SK-N-SH (cell line): ENCODE results near the gene CHRNG. TPM values are rescaled to one million over a fixed set of nuclear protein-coding genes. Genes with fewer than 3 reads are reported as not detected.
A peak's percentile ranks its signal among the peaks of the same experiment; 100 is the strongest.

Experiments
- CTCF ChIA-PET: fragments of 300-600, 350-600 bp; formaldehyde crosslinking; extraction: SDS; loops from one replicate; lab custom pipeline; 2021; lab: Yijun Ruan, JAX
- POLR2A ChIA-PET: fragments of 350-600 bp; sonication (Branson Sonifier 250); formaldehyde crosslinking; extraction: SDS; loops from one replicate; lab custom pipeline; 2020; ENCODE audit warnings: antibody characterized with exemption, inconsistent platforms; lab: Yijun Ruan, JAX
- DNase-seq: peaks from one replicate; pipeline ENCODE4 v3.0.0; 2012
- H2AFZ ChIP-seq: fragments of 200-600 bp; sonication (generic); 2 replicates; pipeline ENCODE4 v1.8.1; 2016; ENCODE audit warnings: antibody characterized with exemption, mild to moderate bottlenecking, low read depth
- H3F3A ChIP-seq: fragments of 200-600 bp; sonication (generic); replicated peaks from 2 replicates; pipeline ENCODE3; 2016; ENCODE audit warnings: antibody characterized with exemption, mild to moderate bottlenecking; ENCODE audit not compliant: insufficient read depth
- H3K27ac ChIP-seq, 2 experiments: fragments of 200-500 bp in 1 of 2; fragments of 200-600 bp in 1 of 2; sonication (Bioruptor generic) in 1 of 2; sonication (generic), shearing (Covaris generic) in 1 of 2; 2 replicates each; pipeline versions ENCODE4 v1.5.1 to v1.6.1; 2014 to 2016; ENCODE audit warnings: low read depth in 2 of 2, inconsistent platforms in 1 of 2, low read length in 1 of 2, mild to moderate bottlenecking in 1 of 2, mixed read lengths in 1 of 2
- H3K27me3 ChIP-seq: fragments of 200-600 bp; sonication (generic), shearing (Covaris generic); 2 replicates; pipeline ENCODE4 v1.6.1; 2016; ENCODE audit warnings: mixed run types; ENCODE audit not compliant: insufficient read depth
- H3K36me3 ChIP-seq, 2 experiments: fragments of 200-500 bp in 1 of 2; fragments of 200-600 bp in 1 of 2; sonication (Bioruptor generic) in 1 of 2; sonication (generic) in 1 of 2; replicated peaks in 1 of 2; 2 replicates each; pipeline versions ENCODE3 to v1.5.1; 2014 to 2016; ENCODE audit warnings: low read length in 1 of 2, mild to moderate bottlenecking in 1 of 2; ENCODE audit not compliant: insufficient read depth in 2 of 2, control insufficient read depth in 1 of 2
- H3K4me1 ChIP-seq, 2 experiments: fragments of 200-500 bp in 1 of 2; fragments of 200-600 bp in 1 of 2; sonication (Bioruptor generic) in 1 of 2; sonication (generic), shearing (Covaris generic) in 1 of 2; 2 replicates each; pipeline versions ENCODE4 v1.5.1 to v1.6.1; 2014 to 2016; ENCODE audit warnings: low read depth in 1 of 2, low read length in 1 of 2, mixed run types in 1 of 2; ENCODE audit not compliant: insufficient read depth in 2 of 2, control insufficient read depth in 1 of 2
- H3K4me2 ChIP-seq: fragments of 200-600 bp; sonication (generic), shearing (Covaris generic); 2 replicates; pipeline ENCODE4 v1.6.1; 2017; ENCODE audit warnings: mixed run types
- H3K4me3 ChIP-seq, 2 experiments: fragments of 200-500 bp in 1 of 2; fragments of 200-600 bp in 1 of 2; sonication (Bioruptor generic) in 1 of 2; sonication (generic), shearing (Covaris generic) in 1 of 2; 2 replicates each; pipeline versions ENCODE4 v1.5.1 to v1.8.1; 2014 to 2016; ENCODE audit warnings: low read depth in 2 of 2, inconsistent platforms in 1 of 2, low read length in 1 of 2, mild to moderate bottlenecking in 1 of 2, mixed read lengths in 1 of 2, moderate library complexity in 1 of 2
- H3K79me2 ChIP-seq: fragments of 200-600 bp; sonication (generic); 2 replicates; pipeline ENCODE4 v1.8.1; 2017; ENCODE audit warnings: mild to moderate bottlenecking; ENCODE audit not compliant: insufficient read depth
- H3K9ac ChIP-seq: fragments of 200-600 bp; sonication (generic); 2 replicates; pipeline ENCODE4 v1.6.1; 2017; ENCODE audit warnings: mixed run types
- H3K9me2 ChIP-seq: fragments of 200-600 bp; sonication (generic); 2 replicates; pipeline ENCODE4 v1.6.1; 2017; ENCODE audit warnings: mixed run types
- H3K9me3 ChIP-seq: fragments of 200-600 bp; sonication (generic); 2 replicates; pipeline ENCODE4 v1.6.1; 2017; ENCODE audit warnings: mixed run types, mild to moderate bottlenecking, moderate library complexity
- H4K20me1 ChIP-seq: fragments of 200-600 bp; sonication (generic); 2 replicates; pipeline ENCODE4 v1.6.1; 2017; ENCODE audit warnings: mild to moderate bottlenecking, mixed run types; ENCODE audit not compliant: insufficient read depth
- EP300 ChIP-seq, 2 experiments: IDR thresholded peaks; 2 replicates each; pipeline versions ENCODE4 v1.4.0 to v1.6.1; 2012; ENCODE audit warnings: borderline replicate concordance in 1 of 2, low read depth in 1 of 2, low read length in 1 of 2
- EZH2phosphoT487 ChIP-seq: fragments of 200-600 bp; sonication (generic); IDR thresholded peaks from 2 replicates; pipeline ENCODE4 v1.6.1; 2017; ENCODE audit warnings: low read depth, mixed run types, mild to moderate bottlenecking, antibody characterized with exemption, moderate library complexity, borderline replicate concordance
- JUND ChIP-seq: IDR thresholded peaks from 2 replicates; pipeline ENCODE4 v1.4.0; 2012
- NFIC ChIP-seq: IDR thresholded peaks from 2 replicates; pipeline ENCODE4 v1.4.0; 2012; ENCODE audit warnings: borderline replicate concordance
- POLR2AphosphoS5 ChIP-seq: IDR thresholded peaks from 2 replicates; pipeline ENCODE4 v1.6.1; 2012; ENCODE audit warnings: low read depth, low read length
- RXRA ChIP-seq: IDR thresholded peaks from 2 replicates; pipeline ENCODE4 v1.4.0; 2012; ENCODE audit warnings: low read depth, mild to moderate bottlenecking, borderline replicate concordance
- USF2 ChIP-seq: fragments of 150-350 bp; IDR thresholded peaks from 2 replicates; pipeline ENCODE4 v1.6.1; 2017; ENCODE audit warnings: antibody characterized with exemption, low read length, low read depth, borderline replicate concordance
- YY1 ChIP-seq: IDR thresholded peaks from 2 replicates; pipeline ENCODE4 v1.4.0; 2012; ENCODE audit warnings: low read depth, mild to moderate bottlenecking
- WGBS: methylation state at CpG from one replicate; pipeline ENCODE4 v1.1.6; 2017; ENCODE audit warnings: low lambda C conversion rate; 5-methylcytosine and 5-hydroxymethylcytosine counted together
- polyA plus RNA-seq, 3 experiments: library from polyadenylated mRNA; depleted of rRNA; stranded (reverse); fragments of >200 nt; gene quantifications; 2 replicates each; pipeline ENCODE4 v1.2.3, GENCODE V29; 2012

The CHRNG gene
- polyA plus RNA-seq (2012; rRNA removed), result not detected in 2 replicates
- not detected in 2 replicates for polyA plus RNA-seq (2012; cell fraction: cytosol; rRNA removed)
- not detected in 2 replicates for polyA plus RNA-seq (2012; cell fraction: nucleus; rRNA removed)

- H3K9ac ChIP-seq, result no peak within 1 kb of the TSS
- DNase-seq, result no peak
- H3K4me2 ChIP-seq, result no peak within 1 kb of the TSS
- H3K27ac ChIP-seq, result no peak within 1 kb of the TSS
- ChIA-PET CTCF (interaction anchor here (0.7 to 1.9 kb wide), 3 partner anchors 17 to 613 kb away, joined by 3 to 6 read pairs (median 3); partner anchors contain the start of gene NPPC), POLR2A (interaction anchor here (0.9 to 1.5 kb wide), 2 partner anchors 8 to 11 kb away, joined by 3 to 5 read pairs; partner anchors contain the start of genes EIF4E2 and TIGD1)
- no peaks in the 10 kb centered on the region for H3K9me2 ChIP-seq
- H3K9me3 ChIP-seq, result no peaks in the 10 kb centered on the region
- H3K36me3 ChIP-seq, result no peaks in the 10 kb centered on the region
- no peak within 1 kb of the TSS for H3K4me3 ChIP-seq
- no peaks in the 10 kb centered on the region for H3K27me3 ChIP-seq
- H3K4me1 ChIP-seq, result no peaks in the 10 kb centered on the region; a peak in 1 of 4 replicates
- no peaks in the 10 kb centered on the region for H3F3A ChIP-seq
- H3K79me2 ChIP-seq, result peaks cover under 1% of the 10 kb centered on the region; the same call in 1 of the 2 replicates
- no peak within 1 kb of the TSS for H2AFZ ChIP-seq
- 77% methylated on average over 20 of the region's 23 CpGs for WGBS
- H4K20me1 ChIP-seq, result no peaks in the 10 kb centered on the region
- TF ChIP-seq YY1 (no peak), JUND (no peak), EZH2phosphoT487 (no peak), POLR2AphosphoS5 (no peak)
Measured at GRCh38 chr2:232539298-232540231, at the start of gene CHRNG. TSS of gene CHRNG (plus strand) at chr2:232539692. CDS start at chr2:232539748, 56 bp downstream.

- no peaks in the 10 kb centered on the region for H4K20me1 ChIP-seq
- H2AFZ ChIP-seq, result no peak overlapping the region
- peaks cover 0 to 6% of the 10 kb centered on the region in 2 experiments; a peak in 1 of 4 replicates for H3K4me1 ChIP-seq
- H3K9me2 ChIP-seq, result no peaks in the 10 kb centered on the region
- H3K9ac ChIP-seq, result no peak overlapping the region
- no peak overlapping the region for H3K4me2 ChIP-seq
- 69% methylated on average over 19 of the region's 30 CpGs for WGBS
- H3K79me2 ChIP-seq, result no peaks in the 10 kb centered on the region
- H3K36me3 ChIP-seq, result no peaks in the 10 kb centered on the region
- no peak overlapping the region for H3K4me3 ChIP-seq
- no peaks in the 10 kb centered on the region for H3K9me3 ChIP-seq
- DNase-seq, result peak; percentile 24
- ChIA-PET CTCF (interaction anchor here (1.0 to 1.7 kb wide), 3 partner anchors 26 to 52 kb away, joined by 3 to 7 read pairs (median 3); no protein-coding TSS in a partner anchor), POLR2A (interaction anchor here (0.6 kb wide), 1 partner anchor 27 kb away, joined by 3 read pairs; no protein-coding TSS in a partner anchor)
- no peaks in the 10 kb centered on the region for H3F3A ChIP-seq
- no peak for TF ChIP-seq YY1
- no peak for TF ChIP-seq RXRA
- no peak for TF ChIP-seq NFIC
- no peak for TF ChIP-seq POLR2AphosphoS5
- no peak for TF ChIP-seq USF2
- no peak for TF ChIP-seq EP300 (IDR thresholded peaks at IDR 0.05; ENCODE audit: borderline replicate concordance in 1 of 2, low read depth in 1 of 2, low read length in 1 of 2)
- H3K27ac ChIP-seq, result no peak overlapping the region
- peaks cover 11% of the 10 kb centered on the region; the same call in 1 of the 2 replicates for H3K27me3 ChIP-seq
Measured at GRCh38 chr2:232490221-232491138, 49.0 kb upstream of the CHRNG start.
